NCI-H2227 (cell line): ENCODE data around the gene APOL5.
"Not testable (repeated sequence)": the region's sequence is repeated elsewhere in the genome, so short reads cannot be mapped to it uniquely, and the experiment has no call there.

Experiments
- DNase-seq: peaks from one replicate; lab custom pipeline; 2025; ENCODE audit not compliant: unreplicated experiment; lab: John Stamatoyannopoulos, UW

The APOL5 gene

GRCh38 chr22:35717572-35717971 lies at the start of gene APOL5:
TSS of gene APOL5 (plus strand) at chr22:35717872. CDS start at chr22:35717872, 0 bp downstream.
- no peak for DNase-seq

- DNase-seq, result no peak
Observed at GRCh38 chr22:35674335-35674734, 43.3 kb upstream of the APOL5 start.

- not testable (repeated sequence) for DNase-seq
Observed at GRCh38 chr22:35676065-35676464, 41.6 kb upstream of the APOL5 start.

- DNase-seq, result no peak
Observed at GRCh38 chr22:35677460-35678187, 40.0 kb upstream of the APOL5 start.

- no peak for DNase-seq
Observed at GRCh38 chr22:35678836-35679235, 38.8 kb upstream of the APOL5 start.

- not testable (repeated sequence) for DNase-seq
Observed at GRCh38 chr22:35679492-35679891, 38.2 kb upstream of the APOL5 start.

GRCh38 chr22:35681454-35682052 lies 36.1 kb upstream of the APOL5 start:
- DNase-seq, result no peak

GRCh38 chr22:35683560-35683959 lies 34.1 kb upstream of the APOL5 start:
- DNase-seq, result no peak

GRCh38 chr22:35684270-35684700 lies 33.4 kb upstream of the APOL5 start:
- no peak for DNase-seq

- no peak for DNase-seq
Observed at GRCh38 chr22:35684732-35685131, 32.9 kb upstream of the APOL5 start.

- DNase-seq, result no peak
Observed at GRCh38 chr22:35685731-35686130, 31.9 kb upstream of the APOL5 start.

GRCh38 chr22:35686298-35686697 lies 31.4 kb upstream of the APOL5 start:
- no peak for DNase-seq

- no peak for DNase-seq
Observed at GRCh38 chr22:35687461-35687860, 30.2 kb upstream of the APOL5 start.

- DNase-seq, result no peak
Observed at GRCh38 chr22:35688913-35689675, 28.6 kb upstream of the APOL5 start.

- no peak for DNase-seq
Observed at GRCh38 chr22:35690001-35690400, 27.7 kb upstream of the APOL5 start.

GRCh38 chr22:35695202-35695601 lies 22.5 kb upstream of the APOL5 start:
- no peak for DNase-seq

- no peak for DNase-seq
Observed at GRCh38 chr22:35697142-35697541, 20.5 kb upstream of the APOL5 start.

GRCh38 chr22:35699852-35700251 lies 17.8 kb upstream of the APOL5 start:
- not testable (repeated sequence) for DNase-seq

GRCh38 chr22:35703861-35704584 lies 13.6 kb upstream of the APOL5 start:
- no peak for DNase-seq

- no peak for DNase-seq
Observed at GRCh38 chr22:35705141-35705540, 12.5 kb upstream of the APOL5 start.

- no peak for DNase-seq
Observed at GRCh38 chr22:35708453-35708852, 9.2 kb upstream of the APOL5 start.
